Measurements from ENCODE around the gene CYP2S1. TPM values are rescaled to one million over a fixed set of nuclear protein-coding genes. Genes with fewer than 3 reads are reported as not detected.

The CYP2S1 gene
- total RNA-seq, 1 experiment from 2014 or later = 191 TPM

GRCh38 chr19:41218615-41219507, 25.8 kb downstream of the CYP2S1 start, which contains the start of gene AXL (continued):
- TF ChIP-seq ZNF423 (CRISPR knock-in tag; IDR thresholded peaks at IDR 0.05) (no peak), ELF4 (CRISPR knock-in tag; IDR thresholded peaks at IDR 0.05; ENCODE audit: low read depth) (no peak)

GRCh38 chr19:41219924-41220567, 27.0 kb downstream of the CYP2S1 start:
- CTCF ChIA-PET = interaction anchor here (1.6 to 4.2 kb wide), 2 partner anchors 16 to 42 kb away, joined by 6 to 24 read pairs; no protein-coding TSS in a partner anchor
- POLR2A ChIA-PET = interaction anchor here (1.0 kb wide), 1 partner anchor 144 kb away, joined by 3 read pairs; the partner anchor contains the start of gene B9D2
- Mint-ChIP-seq H3K36me3 (peaks cover 9% of the 10 kb centered on the region), H3K27ac (no peak overlapping the region), H3K4me3 (peak overlapping the region; percentile 78), H3K9me3 (no peaks in the 10 kb centered on the region), H3K27me3 (ENCODE audit: low read depth) (no peaks in the 10 kb centered on the region), H3K4me1 (peaks cover 51% of the 10 kb centered on the region)
- TF ChIP-seq, protein P1, sequence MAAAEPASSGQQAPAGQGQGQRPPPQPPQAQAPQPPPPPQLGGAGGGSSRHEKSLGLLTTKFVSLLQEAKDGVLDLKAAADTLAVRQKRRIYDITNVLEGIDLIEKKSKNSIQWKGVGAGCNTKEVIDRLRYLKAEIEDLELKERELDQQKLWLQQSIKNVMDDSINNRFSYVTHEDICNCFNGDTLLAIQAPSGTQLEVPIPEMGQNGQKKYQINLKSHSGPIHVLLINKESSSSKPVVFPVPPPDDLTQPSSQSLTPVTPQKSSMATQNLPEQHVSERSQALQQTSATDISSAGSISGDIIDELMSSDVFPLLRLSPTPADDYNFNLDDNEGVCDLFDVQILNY (CRISPR knock-in tag; IDR thresholded peaks at IDR 0.05) = no peak
- TF ChIP-seq CBFB (CRISPR knock-in tag; IDR thresholded peaks at IDR 0.05; ENCODE audit: low read depth) (no peak), KAT7 (CRISPR knock-in tag; IDR thresholded peaks at IDR 0.05; ENCODE audit: borderline replicate concordance) (no peak), ZNF232 (CRISPR knock-in tag; IDR thresholded peaks at IDR 0.05) (no peak), ELF4 (CRISPR knock-in tag; IDR thresholded peaks at IDR 0.05; ENCODE audit: low read depth) (no peak), ZNF416 (CRISPR knock-in tag; IDR thresholded peaks at IDR 0.05) (no peak), CREM (CRISPR knock-in tag; IDR thresholded peaks at IDR 0.05) (no peak), ZNF396 (CRISPR knock-in tag; IDR thresholded peaks at IDR 0.05; ENCODE audit: borderline replicate concordance) (no peak), MLX (CRISPR knock-in tag; IDR thresholded peaks at IDR 0.05) (no peak), MXD4 (CRISPR knock-in tag; IDR thresholded peaks at IDR 0.05; ENCODE audit: borderline replicate concordance) (no peak), EMX1 (CRISPR knock-in tag; IDR thresholded peaks at IDR 0.05) (no peak), GRHL2 (CRISPR knock-in tag; IDR thresholded peaks at IDR 0.05; ENCODE audit: insufficient replicate concordance, severe bottlenecking) (no peak)
- TF ChIP-seq, protein P2, sequence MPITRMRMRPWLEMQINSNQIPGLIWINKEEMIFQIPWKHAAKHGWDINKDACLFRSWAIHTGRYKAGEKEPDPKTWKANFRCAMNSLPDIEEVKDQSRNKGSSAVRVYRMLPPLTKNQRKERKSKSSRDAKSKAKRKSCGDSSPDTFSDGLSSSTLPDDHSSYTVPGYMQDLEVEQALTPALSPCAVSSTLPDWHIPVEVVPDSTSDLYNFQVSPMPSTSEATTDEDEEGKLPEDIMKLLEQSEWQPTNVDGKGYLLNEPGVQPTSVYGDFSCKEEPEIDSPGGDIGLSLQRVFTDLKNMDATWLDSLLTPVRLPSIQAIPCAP (CRISPR knock-in tag; IDR thresholded peaks at IDR 0.05) = no peak
- ATAC-seq (no peak), DNase-seq (ENCODE audit: low spot score) (no peak)

GRCh38 chr19:41220811-41221210, 27.8 kb downstream of the CYP2S1 start:
- ATAC-seq (no peak), DNase-seq (ENCODE audit: low spot score) (no peak)
- peak overlapping the region; percentile 78; the same call in 1 of the 2 replicates for H3K4me3 Mint-ChIP-seq
- no peak overlapping the region for H3K27ac Mint-ChIP-seq
- no peaks in the 10 kb centered on the region for H3K27me3 Mint-ChIP-seq (ENCODE audit: low read depth)
- H3K4me1 Mint-ChIP-seq = peaks cover 58% of the 10 kb centered on the region
- no peak for TF ChIP-seq GRHL2 (CRISPR knock-in tag; IDR thresholded peaks at IDR 0.05; ENCODE audit: insufficient replicate concordance, severe bottlenecking)
- peaks cover 9% of the 10 kb centered on the region for H3K36me3 Mint-ChIP-seq
- no peaks in the 10 kb centered on the region for H3K9me3 Mint-ChIP-seq
- POLR2A ChIA-PET = interaction anchor here (1.0 kb wide), 1 partner anchor 143 kb away, joined by 3 read pairs; the partner anchor contains the start of gene B9D2
- CTCF ChIA-PET = interaction anchor here (1.6 to 4.2 kb wide), 2 partner anchors 17 to 41 kb away, joined by 6 to 24 read pairs; no protein-coding TSS in a partner anchor

DNA sequence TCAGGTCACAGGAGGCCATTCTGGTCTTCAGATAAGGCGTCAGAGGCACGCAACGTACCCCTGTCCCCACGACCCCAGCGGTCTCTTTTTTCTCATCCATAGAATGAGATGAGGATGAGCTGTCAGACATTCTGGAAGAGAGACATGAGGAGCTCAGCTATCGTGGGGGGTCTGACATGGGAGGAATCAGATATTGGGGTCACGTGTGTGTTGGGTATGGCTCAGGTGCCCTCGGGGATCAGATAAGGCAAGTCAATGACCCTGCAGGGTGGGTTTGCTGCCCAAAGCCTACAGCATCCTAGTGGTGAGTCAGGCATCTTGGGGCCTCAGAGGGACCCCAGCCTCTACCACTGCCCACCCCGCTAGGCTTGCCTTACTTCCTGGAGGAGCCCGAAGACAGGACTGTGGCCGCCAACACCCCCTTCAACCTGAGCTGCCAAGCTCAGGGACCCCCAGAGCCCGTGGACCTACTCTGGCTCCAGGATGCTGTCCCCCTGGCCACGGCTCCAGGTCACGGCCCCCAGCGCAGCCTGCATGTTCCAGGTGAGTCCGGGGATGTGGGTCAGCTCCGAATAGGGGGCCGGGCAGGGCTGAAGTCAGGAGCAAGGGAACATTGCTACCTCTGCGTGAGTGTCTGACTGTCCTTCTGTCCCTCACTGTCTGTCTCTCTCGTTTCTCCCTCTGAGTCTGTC, 28.6 kb downstream of the CYP2S1 start:
- ChIA-PET POLR2A (no interaction called here), CTCF (interaction anchor here (0.6 to 1.6 kb wide), 2 partner anchors 17 to 59 kb away, joined by 5 to 6 read pairs; no protein-coding TSS in a partner anchor)
- no peaks in the 10 kb centered on the region for H3K27me3 Mint-ChIP-seq (ENCODE audit: low read depth)
- ATAC-seq (no peak), DNase-seq (ENCODE audit: low spot score) (no peak)
- H3K4me1 Mint-ChIP-seq = peaks cover 59% of the 10 kb centered on the region
- peaks cover 9% of the 10 kb centered on the region for H3K36me3 Mint-ChIP-seq
- no peak for TF ChIP-seq MYBL2 (CRISPR knock-in tag; IDR thresholded peaks at IDR 0.05)
- TF ChIP-seq FOXJ3 (CRISPR knock-in tag; IDR thresholded peaks at IDR 0.05; ENCODE audit: borderline replicate concordance) = no peak
- TF ChIP-seq KAT7 (CRISPR knock-in tag; IDR thresholded peaks at IDR 0.05; ENCODE audit: borderline replicate concordance) = no peak
- TF ChIP-seq ZNF671 (CRISPR knock-in tag; IDR thresholded peaks at IDR 0.05) = no peak
- TF ChIP-seq ERG (CRISPR knock-in tag; IDR thresholded peaks at IDR 0.05) = no peak
- no peak for TF ChIP-seq OVOL2 (CRISPR knock-in tag; IDR thresholded peaks at IDR 0.05; ENCODE audit: borderline replicate concordance)
- no peak overlapping the region for H3K4me3 Mint-ChIP-seq
- H3K9me3 Mint-ChIP-seq = no peaks in the 10 kb centered on the region
- H3K27ac Mint-ChIP-seq = peak overlapping the region; percentile 32; the same call in 1 of the 2 replicates
